HG02642 (cell line): ENCODE measurements around the gene AKAP5.

Experiments
- ATAC-seq: cut with Tn5 transposase; IDR thresholded peaks from one replicate; pipeline ENCODE4 v1.9.1; 2021; ENCODE audit warnings: mild to moderate bottlenecking; ENCODE audit not compliant: unreplicated experiment, poor library complexity

AKAP5 gene

DNA sequence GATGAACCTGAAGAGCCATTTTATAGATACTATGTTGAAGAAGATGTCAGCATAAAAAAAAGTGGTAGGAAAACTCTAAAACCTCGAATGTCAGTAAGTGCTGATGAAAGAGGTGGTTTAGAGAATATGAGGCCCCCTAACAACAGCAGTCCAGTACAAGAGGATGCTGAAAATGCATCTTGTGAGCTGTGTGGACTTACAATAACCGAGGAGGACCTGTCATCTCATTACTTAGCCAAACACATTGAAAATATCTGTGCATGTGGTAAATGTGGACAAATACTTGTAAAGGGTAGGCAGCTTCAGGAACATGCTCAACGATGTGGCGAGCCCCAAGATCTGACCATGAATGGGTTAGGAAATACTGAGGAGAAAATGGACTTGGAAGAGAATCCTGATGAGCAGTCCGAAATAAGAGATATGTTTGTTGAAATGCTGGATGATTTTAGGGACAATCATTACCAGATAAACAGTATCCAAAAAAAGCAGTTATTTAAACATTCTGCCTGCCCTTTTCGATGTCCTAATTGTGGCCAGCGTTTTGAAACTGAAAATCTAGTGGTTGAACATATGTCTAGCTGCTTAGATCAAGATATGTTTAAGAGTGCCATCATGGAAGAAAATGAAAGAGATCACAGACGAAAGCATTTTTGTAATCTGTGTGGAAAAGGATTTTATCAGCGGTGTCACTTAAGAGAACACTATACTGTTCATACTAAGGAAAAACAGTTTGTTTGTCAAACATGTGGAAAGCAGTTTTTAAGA, 57.5 kb downstream of the AKAP5 start:
- no peak for ATAC-seq
